Measurements from ENCODE around the gene SEL1L.

GRCh38 chr14:81433378-81433777 is 100.3 kb downstream of the SEL1L start:
- TF ChIP-seq EZH2 (IDR thresholded peaks at IDR 0.05; ENCODE audit: borderline replicate concordance, low read length) (no peak), CTCF (IDR thresholded peaks at IDR 0.05; ENCODE audit: low read length) (no peak)

Measured in OCI-LY1 (cell line).